ENCODE measurements around the gene CGREF1. TPM values are rescaled to one million over a fixed set of nuclear protein-coding genes. Genes with fewer than 3 reads are reported as not detected.

The CGREF1 gene
- total RNA-seq, 4 donors from 2014 or later: 2.5 to 5.6 TPM; not detected in 2

DNA sequence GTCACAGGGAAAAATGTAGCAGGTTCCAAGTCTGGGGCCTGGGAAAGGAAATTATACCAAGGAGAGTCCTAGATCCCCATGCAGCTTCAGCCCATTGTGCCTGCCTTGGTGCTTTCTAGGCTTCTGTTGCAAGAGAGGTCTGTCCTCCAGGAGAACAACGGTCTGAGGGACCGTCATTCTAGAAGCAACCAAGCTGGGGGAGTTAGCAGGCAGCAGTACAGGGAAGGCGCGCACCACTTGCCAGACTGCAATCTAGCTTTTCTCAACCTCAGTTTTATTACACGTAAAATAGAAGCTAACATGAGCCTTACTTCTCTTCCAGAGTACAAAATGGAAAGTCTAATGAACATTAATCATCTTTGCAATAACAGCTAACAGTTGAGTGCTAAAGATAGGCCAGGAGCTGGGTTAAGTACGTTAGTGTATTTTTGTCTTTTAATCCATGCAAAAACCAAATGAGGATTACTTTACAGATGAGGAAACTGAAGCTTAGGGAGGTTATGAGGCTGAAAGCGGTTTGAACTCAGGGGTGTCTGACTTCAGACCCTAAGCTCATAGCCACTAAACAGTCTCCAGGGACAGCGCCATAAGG lies 31.8 kb upstream of the CGREF1 start:
- no peak for TF ChIP-seq POLR2A (IDR thresholded peaks at IDR 0.05)
- TF ChIP-seq, protein P1, sequence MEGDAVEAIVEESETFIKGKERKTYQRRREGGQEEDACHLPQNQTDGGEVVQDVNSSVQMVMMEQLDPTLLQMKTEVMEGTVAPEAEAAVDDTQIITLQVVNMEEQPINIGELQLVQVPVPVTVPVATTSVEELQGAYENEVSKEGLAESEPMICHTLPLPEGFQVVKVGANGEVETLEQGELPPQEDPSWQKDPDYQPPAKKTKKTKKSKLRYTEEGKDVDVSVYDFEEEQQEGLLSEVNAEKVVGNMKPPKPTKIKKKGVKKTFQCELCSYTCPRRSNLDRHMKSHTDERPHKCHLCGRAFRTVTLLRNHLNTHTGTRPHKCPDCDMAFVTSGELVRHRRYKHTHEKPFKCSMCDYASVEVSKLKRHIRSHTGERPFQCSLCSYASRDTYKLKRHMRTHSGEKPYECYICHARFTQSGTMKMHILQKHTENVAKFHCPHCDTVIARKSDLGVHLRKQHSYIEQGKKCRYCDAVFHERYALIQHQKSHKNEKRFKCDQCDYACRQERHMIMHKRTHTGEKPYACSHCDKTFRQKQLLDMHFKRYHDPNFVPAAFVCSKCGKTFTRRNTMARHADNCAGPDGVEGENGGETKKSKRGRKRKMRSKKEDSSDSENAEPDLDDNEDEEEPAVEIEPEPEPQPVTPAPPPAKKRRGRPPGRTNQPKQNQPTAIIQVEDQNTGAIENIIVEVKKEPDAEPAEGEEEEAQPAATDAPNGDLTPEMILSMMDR (IDR thresholded peaks at IDR 0.05): no peak
- Histone ChIP-seq H3K4me3 (no peak overlapping the region), H3K4me1 (no peaks in the 10 kb centered on the region), H3K36me3 (no peaks in the 10 kb centered on the region), H3K27ac (no peak overlapping the region), H3K27me3 (no peaks in the 10 kb centered on the region), H3K9me3 (no peaks in the 10 kb centered on the region)
- no peak for DNase-seq

DNA sequence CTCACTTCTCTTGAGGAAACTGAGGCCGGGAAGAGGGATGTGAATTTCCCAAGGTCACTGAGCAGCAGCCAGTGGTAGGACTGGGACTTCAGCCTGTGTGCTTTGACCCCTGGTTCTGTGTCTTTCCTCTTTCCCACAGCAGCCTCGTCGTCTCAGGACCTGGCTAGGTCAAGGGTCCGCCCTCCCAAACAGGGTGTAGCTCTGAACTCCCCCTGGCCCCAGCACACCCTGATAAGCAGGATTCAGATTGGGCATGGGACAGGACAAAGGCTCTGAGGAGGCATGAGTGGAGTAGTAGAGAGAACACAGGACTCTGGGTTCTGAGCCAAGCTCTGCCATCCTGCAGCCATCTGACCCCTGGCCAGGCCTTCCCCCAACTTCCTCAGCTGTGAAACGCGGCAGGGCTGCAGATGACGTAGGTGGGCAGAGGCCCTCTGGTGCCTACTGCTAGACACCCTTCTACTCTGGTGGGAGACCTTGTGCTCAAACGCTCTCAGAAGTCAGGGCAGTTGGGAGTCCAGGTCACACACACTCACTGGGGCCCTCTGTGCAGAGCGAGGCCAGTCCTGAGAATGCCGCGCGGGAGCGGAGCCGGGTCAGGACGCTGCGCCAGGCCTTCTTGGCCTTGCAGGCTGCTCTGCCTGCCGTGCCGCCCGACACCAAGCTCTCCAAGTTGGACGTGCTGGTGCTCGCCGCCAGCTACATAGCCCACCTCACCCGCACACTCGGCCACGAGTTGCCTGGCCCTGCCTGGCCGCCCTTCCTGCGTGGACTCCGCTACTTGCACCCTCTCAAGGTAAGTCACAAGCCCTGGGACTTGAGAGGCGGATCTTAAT lies 30.9 kb upstream of the CGREF1 start:
- no peak for DNase-seq
- Histone ChIP-seq H3K9me3 (no peaks in the 10 kb centered on the region), H3K27me3 (no peaks in the 10 kb centered on the region), H3K36me3 (no peaks in the 10 kb centered on the region), H3K27ac (no peak overlapping the region), H3K4me1 (no peaks in the 10 kb centered on the region), H3K4me3 (no peak overlapping the region)
- TF ChIP-seq, protein P1 (IDR thresholded peaks at IDR 0.05): no peak
- TF ChIP-seq POLR2A (IDR thresholded peaks at IDR 0.05): no peak

DNA sequence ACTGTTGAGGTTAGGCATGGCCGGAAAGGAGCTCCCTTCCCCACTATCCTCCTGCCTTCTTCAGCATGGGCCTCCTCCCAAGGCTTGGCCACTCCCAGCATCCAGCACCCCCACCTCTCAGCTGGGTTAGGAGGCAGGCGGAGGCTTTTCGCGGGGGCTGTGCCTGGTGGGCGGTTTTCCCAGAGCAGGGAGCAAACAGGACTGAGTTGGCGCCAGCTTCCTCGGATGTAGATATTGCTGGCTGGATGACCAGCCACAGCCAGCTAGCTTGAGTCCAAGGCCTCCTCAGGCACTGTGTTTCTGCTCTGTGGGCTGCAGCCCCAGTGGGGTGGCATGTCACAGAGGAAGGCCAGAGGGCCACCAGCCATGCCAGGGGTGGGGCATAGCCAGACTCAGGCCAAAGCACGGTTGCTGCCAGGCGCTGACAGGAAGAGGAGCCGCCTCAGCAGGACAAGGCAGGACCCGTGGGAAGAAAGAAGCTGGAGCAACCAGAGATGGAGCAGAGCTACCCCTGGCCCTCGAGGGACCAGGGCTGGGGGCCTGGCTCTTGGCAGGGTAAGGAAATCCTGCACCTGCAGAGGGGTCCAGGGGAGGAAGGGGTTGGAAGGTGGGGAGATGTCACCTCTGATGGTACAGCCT lies 30.0 kb upstream of the CGREF1 start, which contains the start of gene TCF23:
TCF23 (plus strand) TSS at position 204 of the 639 bp plus-strand sequence; CDS start at position 334, 130 bp downstream.
- DNase-seq: no peak
- Histone ChIP-seq H3K27me3 (no peaks in the 10 kb centered on the region), H3K27ac (no peak within 1 kb of the TSS), H3K36me3 (no peaks in the 10 kb centered on the region), H3K4me3 (no peak within 1 kb of the TSS), H3K4me1 (no peaks in the 10 kb centered on the region), H3K9me3 (no peaks in the 10 kb centered on the region)
- TF ChIP-seq, protein P1 (IDR thresholded peaks at IDR 0.05): no peak
- TF ChIP-seq POLR2A (IDR thresholded peaks at IDR 0.05): no peak

DNA sequence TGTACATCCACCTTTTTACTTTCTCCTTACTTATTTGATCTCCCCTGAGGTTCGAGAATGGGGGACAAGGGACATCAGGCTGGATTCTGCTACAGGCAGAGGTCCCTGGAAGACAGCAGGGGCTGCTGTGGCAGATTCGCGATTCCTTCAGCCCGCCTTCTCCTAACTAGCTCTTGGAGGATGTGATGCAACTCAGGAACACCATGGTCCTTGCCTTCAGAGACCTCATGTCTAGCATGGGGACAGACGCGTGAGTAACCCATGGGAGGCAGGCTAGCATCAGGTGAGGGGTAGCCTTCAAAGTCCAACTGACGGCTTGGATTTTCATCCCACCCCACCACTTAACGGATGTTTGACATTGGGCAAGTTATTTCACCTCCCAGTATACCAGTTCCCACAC lies 29.0 kb upstream of the CGREF1 start:
- TF ChIP-seq, protein P1 (IDR thresholded peaks at IDR 0.05): no peak
- TF ChIP-seq POLR2A (IDR thresholded peaks at IDR 0.05): no peak
- DNase-seq: no peak
- H3K27ac ChIP-seq: no peak overlapping the region

DNA sequence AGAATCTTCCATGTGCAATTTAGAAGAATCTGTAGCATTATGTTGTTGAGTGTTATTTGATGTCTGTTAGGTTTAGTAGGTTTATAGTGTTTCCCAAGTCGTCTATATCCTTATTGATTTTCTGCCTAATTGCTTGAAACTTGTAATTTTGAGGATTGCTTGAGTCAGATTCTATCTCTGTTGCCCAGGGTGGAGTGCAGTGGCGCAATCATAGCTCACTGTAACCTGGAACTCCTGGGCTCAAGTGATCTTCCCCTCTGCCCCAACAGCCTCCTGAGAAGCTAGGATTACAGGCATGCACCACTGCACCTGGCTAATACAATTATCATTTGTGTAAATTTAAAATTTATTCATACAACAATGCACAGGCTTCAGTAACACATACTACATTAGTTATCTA lies 26.8 kb upstream of the CGREF1 start:
- no peaks in the 10 kb centered on the region for H3K9me3 ChIP-seq
- H3K27me3 ChIP-seq: no peaks in the 10 kb centered on the region
- no peak for DNase-seq
- no peak overlapping the region for H3K4me3 ChIP-seq
- no peak overlapping the region for H3K27ac ChIP-seq
- no peak for TF ChIP-seq POLR2A (IDR thresholded peaks at IDR 0.05)
- TF ChIP-seq, protein P1 (IDR thresholded peaks at IDR 0.05): no peak
- no peaks in the 10 kb centered on the region for H3K4me1 ChIP-seq
- no peaks in the 10 kb centered on the region for H3K36me3 ChIP-seq

More for the DNA sequence above, 29.0 kb upstream of the CGREF1 start:
- H3K4me1 ChIP-seq: no peaks in the 10 kb centered on the region
- no peaks in the 10 kb centered on the region for H3K27me3 ChIP-seq
- no peak overlapping the region for H3K4me3 ChIP-seq
- no peaks in the 10 kb centered on the region for H3K9me3 ChIP-seq
- H3K36me3 ChIP-seq: no peaks in the 10 kb centered on the region
